Gastrocnemius medialis (tissue), 4 donors: ENCODE results near the gene ADRB2. TPM values are rescaled to one million over a fixed set of nuclear protein-coding genes. Genes with fewer than 3 reads are reported as not detected.

Experiments
- ATAC-seq, 2 donors: fragments of 150-250 bp; one replicate each; pipeline ENCODE4 v1.9.1; 2016
- DNase-seq, 2 donors: peaks; one replicate each; pipeline ENCODE4 v3.0.0-alpha.2; 2019
- H3K27ac ChIP-seq, 4 donors: fragments of 200-600 bp; sonication (generic); 1 replicate in 1 of 4; 2 replicates in 3 of 4; pipeline ENCODE4 v1.5.1; 2016 to 2018; ENCODE audit warnings: mild to moderate bottlenecking in 2 of 4, moderate library complexity in 1 of 4
- H3K27me3 ChIP-seq, 3 donors: fragments of 200-600 bp; sonication (generic) in 2 of 3; 1 replicate in 1 of 3; 2 replicates in 2 of 3; pipeline versions ENCODE4 v1.5.1 to v1.6.0; 2016 to 2019; ENCODE audit warnings: mild to moderate bottlenecking in 1 of 3, moderate library complexity in 1 of 3
- H3K36me3 ChIP-seq, 2 donors: fragments of 200-600 bp; sonication (generic) in 1 of 2; one replicate each; pipeline ENCODE4 v1.5.1; 2017 to 2018
- H3K4me1 ChIP-seq, 2 donors: fragments of 200-600 bp; sonication (generic) in 1 of 2; one replicate each; pipeline ENCODE4 v1.5.1; 2016 to 2017; ENCODE audit warnings: mild to moderate bottlenecking in 2 of 2
- H3K4me3 ChIP-seq, 4 donors: fragments of 200-600 bp; sonication (generic) in 3 of 4; 1 replicate in 1 of 4; 2 replicates in 3 of 4; pipeline ENCODE4 v1.5.1; 2016 to 2019; ENCODE audit warnings: mild to moderate bottlenecking in 2 of 4
- H3K9me3 ChIP-seq, 3 donors: fragments of 200-600 bp; sonication (generic) in 2 of 3; 1 replicate in 1 of 3; 2 replicates in 2 of 3; pipeline ENCODE4 v1.5.1; 2016 to 2019
- CTCF ChIP-seq, 5 experiments: fragments of 450-650 bp in 3 of 5; fragments of 200-600 bp in 2 of 5; sonication (generic) in 2 of 5; IDR thresholded peaks in 4 of 5; conservative IDR thresholded peaks in 1 of 5; 1 replicate in 4 of 5; 2 replicates in 1 of 5; pipeline ENCODE4 v1.5.1; 2016 to 2019; ENCODE audit warnings: antibody characterized with exemption in 5 of 5, mild to moderate bottlenecking in 3 of 5, moderate library complexity in 3 of 5
- POLR2A ChIP-seq, 2 donors: fragments of 450-650 bp; IDR thresholded peaks; one replicate each; pipeline ENCODE4 v1.6.1; 2017; ENCODE audit warnings: antibody characterized with exemption in 2 of 2, mild to moderate bottlenecking in 2 of 2, moderate library complexity in 2 of 2
- in situ Hi-C, 4 donors: fragments of 200-750 bp; cut with MboI; loops; one replicate each; pipeline versions ENCODE4 v1.15.0 to v1.8.0; 2017; ENCODE audit warnings: low sequenced_read_pairs in 4 of 4
- intact Hi-C: fragments of 100-400 bp; cut with DNase I; formaldehyde crosslinking; loops from one replicate; pipeline ENCODE4 v1.15.1; 2023; ENCODE audit warnings: low total_unique reads
- total RNA-seq, 4 donors: library from RNA; depleted of rRNA; stranded (reverse); fragments of >200 nt; gene quantifications; one replicate each; pipeline versions ENCODE4 v1.1.0 to v1.2.3, GENCODE V29; 2016

The ADRB2 gene
- total RNA-seq, 4 donors from 2014 or later, result 4.2 to 17.3 (median 6.8) TPM

GRCh38 chr5:148861696-148862095, 35.3 kb downstream of the ADRB2 start:
- Histone ChIP-seq H3K36me3 (no peaks in the 10 kb centered on the region), H3K4me3 (no peak overlapping the region), H3K4me1 (peaks cover 40 to 46% of the 10 kb centered on the region in 2 donors), H3K9me3 (no peaks in the 10 kb centered on the region), H3K27ac (no peak overlapping the region), H3K27me3 (no peaks in the 10 kb centered on the region)
- ATAC-seq (no peak), DNase-seq (no peak)
- intact Hi-C loops, result no loop called here
- TF ChIP-seq CTCF (IDR thresholded peaks at IDR 0.05 in 4 of 5, conservative IDR thresholded peaks at IDR 0.05 in 1 of 5), result no peak
- no peak for TF ChIP-seq POLR2A (IDR thresholded peaks at IDR 0.05)
- in situ Hi-C loops, result no loop called here

GRCh38 chr5:148864113-148864841, 37.9 kb downstream of the ADRB2 start:
- TF ChIP-seq POLR2A (IDR thresholded peaks at IDR 0.05), result no peak
- TF ChIP-seq CTCF (IDR thresholded peaks at IDR 0.05 in 4 of 5, conservative IDR thresholded peaks at IDR 0.05 in 1 of 5), result no peak
- intact Hi-C loops, result no loop called here
- Histone ChIP-seq H3K4me1 (peaks cover 16 to 20% of the 10 kb centered on the region in 2 donors), H3K27ac (peak overlapping the region; percentile 29 to 60 (median 48)), H3K36me3 (no peaks in the 10 kb centered on the region), H3K4me3 (no peak overlapping the region), H3K27me3 (no peaks in the 10 kb centered on the region), H3K9me3 (no peaks in the 10 kb centered on the region)
- in situ Hi-C loops, result no loop called here
- no peak for DNase-seq
- peak; percentile 31 to 46 for ATAC-seq

GRCh38 chr5:148866024-148866423, 39.6 kb downstream of the ADRB2 start:
- ATAC-seq (no peak), DNase-seq (no peak)
- Histone ChIP-seq H3K9me3 (no peaks in the 10 kb centered on the region), H3K4me1 (peaks cover 15 to 17% of the 10 kb centered on the region in 2 donors), H3K4me3 (no peak overlapping the region), H3K27me3 (no peaks in the 10 kb centered on the region), H3K27ac (no peak overlapping the region), H3K36me3 (no peaks in the 10 kb centered on the region)
- intact Hi-C loops (no loop called here), in situ Hi-C loops (no loop called here)
- no peak for TF ChIP-seq POLR2A (IDR thresholded peaks at IDR 0.05)
- no peak for TF ChIP-seq CTCF (IDR thresholded peaks at IDR 0.05 in 4 of 5, conservative IDR thresholded peaks at IDR 0.05 in 1 of 5)

- in situ Hi-C loops, result no loop called here
- TF ChIP-seq POLR2A (IDR thresholded peaks at IDR 0.05) (no peak), CTCF (IDR thresholded peaks at IDR 0.05 in 4 of 5, conservative IDR thresholded peaks at IDR 0.05 in 1 of 5) (no peak)
- DNase-seq (no peak), ATAC-seq (peak in 1 of 2 donors; percentile 58)
- Histone ChIP-seq H3K27ac (peak overlapping the region in 2 of 4 donors; percentile 37 to 62), H3K27me3 (no peaks in the 10 kb centered on the region), H3K9me3 (no peaks in the 10 kb centered on the region), H3K4me1 (peaks cover 12 to 27% of the 10 kb centered on the region in 2 donors), H3K36me3 (no peaks in the 10 kb centered on the region), H3K4me3 (no peak overlapping the region)
- intact Hi-C loops, result no loop called here
Observed at GRCh38 chr5:148873120-148873519, 46.7 kb downstream of the ADRB2 start.
